ENCODE measurements around the gene EEFSEC.

GRCh38 chr3:128240232-128240631 is 87.0 kb downstream of the EEFSEC start:
- no peak for TF ChIP-seq CTCF (IDR thresholded peaks at IDR 0.05; ENCODE audit: low read depth, low read length)
- no peak for TF ChIP-seq EZH2phosphoT487 (IDR thresholded peaks at IDR 0.05; ENCODE audit: low read depth)

All from OCI-LY3 (cell line).